ENCODE data around the gene PA2G4.

DNA sequence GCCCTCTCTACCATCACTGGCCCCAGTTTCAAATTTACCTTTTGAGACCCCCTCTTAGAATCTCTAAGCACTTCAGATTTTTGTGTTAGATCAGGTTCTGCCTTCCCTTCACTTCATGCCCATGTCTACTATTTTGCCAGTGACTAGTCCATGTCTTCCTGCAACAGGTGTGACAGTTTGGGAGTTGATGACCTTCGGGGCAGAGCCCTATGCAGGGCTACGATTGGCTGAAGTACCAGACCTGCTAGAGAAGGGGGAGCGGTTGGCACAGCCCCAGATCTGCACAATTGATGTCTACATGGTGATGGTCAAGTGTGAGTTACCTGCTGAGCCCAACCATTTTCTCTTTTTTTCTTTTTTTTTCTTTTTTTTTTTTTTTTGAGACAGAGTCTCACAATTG lies 5.8 kb upstream of the PA2G4 start:
- TF ChIP-seq, protein P1, sequence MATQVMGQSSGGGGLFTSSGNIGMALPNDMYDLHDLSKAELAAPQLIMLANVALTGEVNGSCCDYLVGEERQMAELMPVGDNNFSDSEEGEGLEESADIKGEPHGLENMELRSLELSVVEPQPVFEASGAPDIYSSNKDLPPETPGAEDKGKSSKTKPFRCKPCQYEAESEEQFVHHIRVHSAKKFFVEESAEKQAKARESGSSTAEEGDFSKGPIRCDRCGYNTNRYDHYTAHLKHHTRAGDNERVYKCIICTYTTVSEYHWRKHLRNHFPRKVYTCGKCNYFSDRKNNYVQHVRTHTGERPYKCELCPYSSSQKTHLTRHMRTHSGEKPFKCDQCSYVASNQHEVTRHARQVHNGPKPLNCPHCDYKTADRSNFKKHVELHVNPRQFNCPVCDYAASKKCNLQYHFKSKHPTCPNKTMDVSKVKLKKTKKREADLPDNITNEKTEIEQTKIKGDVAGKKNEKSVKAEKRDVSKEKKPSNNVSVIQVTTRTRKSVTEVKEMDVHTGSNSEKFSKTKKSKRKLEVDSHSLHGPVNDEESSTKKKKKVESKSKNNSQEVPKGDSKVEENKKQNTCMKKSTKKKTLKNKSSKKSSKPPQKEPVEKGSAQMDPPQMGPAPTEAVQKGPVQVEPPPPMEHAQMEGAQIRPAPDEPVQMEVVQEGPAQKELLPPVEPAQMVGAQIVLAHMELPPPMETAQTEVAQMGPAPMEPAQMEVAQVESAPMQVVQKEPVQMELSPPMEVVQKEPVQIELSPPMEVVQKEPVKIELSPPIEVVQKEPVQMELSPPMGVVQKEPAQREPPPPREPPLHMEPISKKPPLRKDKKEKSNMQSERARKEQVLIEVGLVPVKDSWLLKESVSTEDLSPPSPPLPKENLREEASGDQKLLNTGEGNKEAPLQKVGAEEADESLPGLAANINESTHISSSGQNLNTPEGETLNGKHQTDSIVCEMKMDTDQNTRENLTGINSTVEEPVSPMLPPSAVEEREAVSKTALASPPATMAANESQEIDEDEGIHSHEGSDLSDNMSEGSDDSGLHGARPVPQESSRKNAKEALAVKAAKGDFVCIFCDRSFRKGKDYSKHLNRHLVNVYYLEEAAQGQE (IDR thresholded peaks at IDR 0.05), result no peak
- TF ChIP-seq, protein P2, sequence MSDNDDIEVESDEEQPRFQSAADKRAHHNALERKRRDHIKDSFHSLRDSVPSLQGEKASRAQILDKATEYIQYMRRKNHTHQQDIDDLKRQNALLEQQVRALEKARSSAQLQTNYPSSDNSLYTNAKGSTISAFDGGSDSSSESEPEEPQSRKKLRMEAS (IDR thresholded peaks at IDR 0.05), result no peak
- TF ChIP-seq, protein P3, sequence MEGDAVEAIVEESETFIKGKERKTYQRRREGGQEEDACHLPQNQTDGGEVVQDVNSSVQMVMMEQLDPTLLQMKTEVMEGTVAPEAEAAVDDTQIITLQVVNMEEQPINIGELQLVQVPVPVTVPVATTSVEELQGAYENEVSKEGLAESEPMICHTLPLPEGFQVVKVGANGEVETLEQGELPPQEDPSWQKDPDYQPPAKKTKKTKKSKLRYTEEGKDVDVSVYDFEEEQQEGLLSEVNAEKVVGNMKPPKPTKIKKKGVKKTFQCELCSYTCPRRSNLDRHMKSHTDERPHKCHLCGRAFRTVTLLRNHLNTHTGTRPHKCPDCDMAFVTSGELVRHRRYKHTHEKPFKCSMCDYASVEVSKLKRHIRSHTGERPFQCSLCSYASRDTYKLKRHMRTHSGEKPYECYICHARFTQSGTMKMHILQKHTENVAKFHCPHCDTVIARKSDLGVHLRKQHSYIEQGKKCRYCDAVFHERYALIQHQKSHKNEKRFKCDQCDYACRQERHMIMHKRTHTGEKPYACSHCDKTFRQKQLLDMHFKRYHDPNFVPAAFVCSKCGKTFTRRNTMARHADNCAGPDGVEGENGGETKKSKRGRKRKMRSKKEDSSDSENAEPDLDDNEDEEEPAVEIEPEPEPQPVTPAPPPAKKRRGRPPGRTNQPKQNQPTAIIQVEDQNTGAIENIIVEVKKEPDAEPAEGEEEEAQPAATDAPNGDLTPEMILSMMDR (IDR thresholded peaks at IDR 0.05; ENCODE audit: low read depth, low read length, missing input control), result no peak
- TF ChIP-seq RAD21 (IDR thresholded peaks at IDR 0.05) (no peak), JUND (IDR thresholded peaks at IDR 0.05) (no peak), YY1 (IDR thresholded peaks at IDR 0.05) (no peak)

All from liver (tissue), 3 donors.